ENCODE data around the gene ROR2. TPM values are rescaled to one million over a fixed set of nuclear protein-coding genes. Genes with fewer than 3 reads are reported as not detected.

Gene ROR2
- total RNA-seq, 4 donors from 2014 or later, result 4.2 to 23.2 (median 11.2) TPM

- Histone ChIP-seq H3K4me3 (no peak overlapping the region), H3K36me3 (no peaks in the 10 kb centered on the region), H3K9me3 (peaks cover 0 to 5% of the 10 kb centered on the region in 2 donors), H3K27ac (peak overlapping the region in 3 of 4 donors; percentile 42 to 70 (median 53)), H3K27me3 (no peaks in the 10 kb centered on the region), H3K4me1 (peaks cover 13 to 31% (median 20%) of the 10 kb centered on the region in 4 donors)
- 45 to 60% methylated on average over 5 to 8 of the region's 8 CpGs for WGBS, 2 donors (ENCODE audit: low coverage in 1 of 2)
- in situ Hi-C loops (cut with MboI; ENCODE audit: low pct_ligation_motif_present in 1 of 4, low pct_unique_long_range_greater_than_20kb in 1 of 4, low sequenced_read_pairs in 3 of 4) (loop anchor here in 1 of 4 donors (25.0 kb wide), 1 partner anchor 171 kb away; no protein-coding TSS in a partner anchor), intact Hi-C loops (cut with DNase I; ENCODE audit: low total_unique reads) (loop anchor here (5.0 kb wide), 1 partner anchor 186 kb away; the partner anchor contains the start of gene ROR2)
- TF ChIP-seq CTCF (IDR thresholded peaks at IDR 0.05) (no peak), EP300 (IDR thresholded peaks at IDR 0.05; ENCODE audit: low read depth) (no peak), POLR2AphosphoS5 (IDR thresholded peaks at IDR 0.05) (no peak), POLR2A (IDR thresholded peaks at IDR 0.05) (no peak)
- no peak for DNase-seq
Measured at GRCh38 chr9:91766315-91767069, 183.5 kb downstream of the ROR2 start.

GRCh38 chr9:91765296-91765695, 184.7 kb downstream of the ROR2 start:
- Histone ChIP-seq H3K27me3 (no peaks in the 10 kb centered on the region), H3K36me3 (no peaks in the 10 kb centered on the region), H3K27ac (peak overlapping the region in 1 of 4 donors; percentile 4), H3K9me3 (peaks cover 0 to 5% of the 10 kb centered on the region in 2 donors), H3K4me1 (peaks cover 3 to 22% (median 13%) of the 10 kb centered on the region in 4 donors), H3K4me3 (no peak overlapping the region)
- 36% methylated on average over 1 of the region's 1 CpG; no CpG with 5 or more reads in 1 of the 2 donors for WGBS, 2 donors (ENCODE audit: low coverage in 1 of 2)
- TF ChIP-seq POLR2AphosphoS5 (IDR thresholded peaks at IDR 0.05) (no peak), CTCF (IDR thresholded peaks at IDR 0.05) (no peak), POLR2A (IDR thresholded peaks at IDR 0.05) (no peak), EP300 (IDR thresholded peaks at IDR 0.05; ENCODE audit: low read depth) (no peak)
- intact Hi-C loops (cut with DNase I; ENCODE audit: low total_unique reads), result loop anchor here (5.0 kb wide), 1 partner anchor 187 kb away; the partner anchor contains the start of gene ROR2
- in situ Hi-C loops (cut with MboI; ENCODE audit: low pct_ligation_motif_present in 1 of 4, low pct_unique_long_range_greater_than_20kb in 1 of 4, low sequenced_read_pairs in 3 of 4), result loop anchor here in 1 of 4 donors (25.0 kb wide), 1 partner anchor 172 kb away; no protein-coding TSS in a partner anchor
- no peak for DNase-seq

- 89 to 91% methylated on average over 2 of the region's 2 CpGs for WGBS, 2 donors (ENCODE audit: low coverage in 1 of 2)
- intact Hi-C loops (cut with DNase I; ENCODE audit: low total_unique reads) (loop anchor here (5.0 kb wide), 1 partner anchor 188 kb away; the partner anchor contains the start of gene ROR2), in situ Hi-C loops (cut with MboI; ENCODE audit: low pct_ligation_motif_present in 1 of 4, low pct_unique_long_range_greater_than_20kb in 1 of 4, low sequenced_read_pairs in 3 of 4) (loop anchor here in 1 of 4 donors (25.0 kb wide), 1 partner anchor 173 kb away; no protein-coding TSS in a partner anchor)
- H3K9me3 ChIP-seq, result peaks cover 0 to 5% of the 10 kb centered on the region in 2 donors
- DNase-seq, result no peak
- H3K27me3 ChIP-seq, result no peaks in the 10 kb centered on the region
- TF ChIP-seq POLR2AphosphoS5 (IDR thresholded peaks at IDR 0.05) (no peak), POLR2A (IDR thresholded peaks at IDR 0.05) (no peak), CTCF (IDR thresholded peaks at IDR 0.05) (no peak), EP300 (IDR thresholded peaks at IDR 0.05; ENCODE audit: low read depth) (no peak)
- H3K4me1 ChIP-seq, result peaks cover 0 to 21% (median 9%) of the 10 kb centered on the region in 4 donors
- H3K27ac ChIP-seq, result no peak overlapping the region
- no peak overlapping the region for H3K4me3 ChIP-seq
- no peaks in the 10 kb centered on the region for H3K36me3 ChIP-seq
Measured at GRCh38 chr9:91764661-91765060, 185.4 kb downstream of the ROR2 start.

GRCh38 chr9:91761362-91761761, 188.7 kb downstream of the ROR2 start:
- Histone ChIP-seq H3K4me1 (peaks cover under 1 to 21% (median 11%) of the 10 kb centered on the region in 4 donors), H3K27me3 (no peaks in the 10 kb centered on the region), H3K9me3 (peaks cover 0 to 5% of the 10 kb centered on the region in 2 donors), H3K4me3 (no peak overlapping the region), H3K36me3 (no peaks in the 10 kb centered on the region), H3K27ac (peak overlapping the region; percentile 17 to 66 (median 56))
- TF ChIP-seq POLR2A (IDR thresholded peaks at IDR 0.05) (no peak), POLR2AphosphoS5 (IDR thresholded peaks at IDR 0.05) (no peak), CTCF (IDR thresholded peaks at IDR 0.05) (no peak), EP300 (IDR thresholded peaks at IDR 0.05; ENCODE audit: low read depth) (no peak)
- in situ Hi-C loops (cut with MboI; ENCODE audit: low pct_ligation_motif_present in 1 of 4, low pct_unique_long_range_greater_than_20kb in 1 of 4, low sequenced_read_pairs in 3 of 4), result loop anchor here in 1 of 4 donors (25.0 kb wide), 1 partner anchor 176 kb away; no protein-coding TSS in a partner anchor
- intact Hi-C loops (cut with DNase I; ENCODE audit: low total_unique reads), result no loop called here
- DNase-seq, result no peak
- 89% methylated on average over 4 of the region's 4 CpGs; no CpG with 5 or more reads in 1 of the 2 donors for WGBS, 2 donors (ENCODE audit: low coverage in 1 of 2)
